Adipocyte (in vitro differentiated cells): ENCODE results near the gene DNAAF6.
"Not testable (repeated sequence)": the region's sequence is repeated elsewhere in the genome, so short reads cannot be mapped to it uniquely, and the experiment has no call there.

Source experiments
- DNase-seq: peaks from one replicate; pipeline ENCODE4 v3.0.0-alpha.2; 2015; ENCODE audit warnings: low read depth
- H3K27me3 ChIP-seq: replicated peaks from 2 replicates; pipeline ENCODE4 v1.7.0; 2013; ENCODE audit warnings: mild to moderate bottlenecking, low read length, moderate library complexity; ENCODE audit not compliant: control insufficient read depth, insufficient read depth
- H3K36me3 ChIP-seq: 2 replicates; pipeline ENCODE4 v1.7.0; 2013; ENCODE audit warnings: low read length, mild to moderate bottlenecking, moderate library complexity; ENCODE audit not compliant: control insufficient read depth, insufficient read depth, severe bottlenecking
- H3K4me1 ChIP-seq: 2 replicates; pipeline ENCODE4 v1.7.0; 2013; ENCODE audit warnings: mild to moderate bottlenecking, low read length, moderate library complexity; ENCODE audit not compliant: control insufficient read depth, insufficient read depth
- H3K4me3 ChIP-seq: 2 replicates; pipeline ENCODE4 v1.7.0; 2013; ENCODE audit warnings: mild to moderate bottlenecking, low read length, moderate library complexity
- H3K9ac ChIP-seq: 2 replicates; pipeline ENCODE4 v1.7.0; 2013; ENCODE audit warnings: mild to moderate bottlenecking, low read length, moderate library complexity
- H3K9me3 ChIP-seq: 2 replicates; pipeline ENCODE4 v1.7.0; 2013; ENCODE audit warnings: mild to moderate bottlenecking, low read length, moderate library complexity; ENCODE audit not compliant: control insufficient read depth

Gene DNAAF6

DNA sequence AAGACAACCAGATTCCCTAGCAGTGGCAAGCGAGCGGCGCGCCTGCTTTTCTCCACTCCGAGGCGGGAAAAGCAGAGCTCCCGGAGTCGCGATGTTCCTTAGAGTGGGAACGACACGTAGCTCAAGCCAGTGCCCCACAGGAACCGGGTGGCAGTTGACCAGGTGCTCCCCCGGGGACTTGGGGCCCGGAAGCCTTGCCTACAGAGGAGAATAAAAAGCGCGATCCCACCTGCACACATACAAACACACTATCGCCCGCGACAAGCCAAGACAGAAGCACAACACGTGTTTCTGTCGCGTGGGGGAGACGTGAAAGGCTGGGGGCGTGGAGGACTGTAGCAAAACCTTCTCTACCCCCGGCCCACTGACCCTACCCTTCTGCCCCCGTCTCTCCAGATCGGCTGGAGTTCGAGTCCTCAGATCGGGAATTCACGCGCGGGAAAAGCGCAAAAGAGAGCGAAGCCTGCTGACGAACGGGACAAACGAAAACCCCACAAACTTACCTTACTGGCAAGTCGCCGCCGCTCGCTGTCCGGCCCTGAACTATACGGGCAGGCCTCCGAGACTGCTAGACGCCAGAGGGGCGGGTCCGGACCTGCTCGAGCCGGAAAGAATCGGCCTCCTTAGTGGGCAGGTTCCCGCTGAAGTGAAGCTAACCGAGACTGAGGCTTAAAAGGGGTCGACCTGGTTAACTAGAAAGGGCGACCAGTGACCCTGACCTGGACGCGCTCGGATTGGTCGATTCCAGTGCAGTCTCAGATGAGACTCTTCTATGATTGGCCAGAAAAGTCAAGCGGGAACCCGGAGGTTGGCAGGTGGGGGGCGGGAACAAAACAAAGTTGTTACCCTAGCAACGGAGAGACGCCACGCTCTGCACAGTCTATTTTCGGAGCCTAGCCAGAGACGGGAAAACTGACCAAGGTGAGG, at the start of gene DNAAF6, which contains the start of gene NUP62CL:
TSS of gene DNAAF6 (plus strand) at position 842 of the 927 bp plus-strand sequence. CDS start 6,265 bp downstream, outside the sequence.
TSS of gene NUP62CL (minus strand) at position 664 of the 927 bp plus-strand sequence. CDS start 31,287 bp downstream, outside the sequence.
- Histone ChIP-seq H3K36me3 (no peaks in the 10 kb centered on the region), H3K9ac (no peak within 1 kb of the TSS), H3K9me3 (peaks cover 9% of the 10 kb centered on the region), H3K4me1 (no peaks in the 10 kb centered on the region), H3K4me3 (peak within 1 kb of the TSS; percentile 69), H3K27me3 (peaks cover 21% of the 10 kb centered on the region)
- peak; percentile 9 for DNase-seq

DNA sequence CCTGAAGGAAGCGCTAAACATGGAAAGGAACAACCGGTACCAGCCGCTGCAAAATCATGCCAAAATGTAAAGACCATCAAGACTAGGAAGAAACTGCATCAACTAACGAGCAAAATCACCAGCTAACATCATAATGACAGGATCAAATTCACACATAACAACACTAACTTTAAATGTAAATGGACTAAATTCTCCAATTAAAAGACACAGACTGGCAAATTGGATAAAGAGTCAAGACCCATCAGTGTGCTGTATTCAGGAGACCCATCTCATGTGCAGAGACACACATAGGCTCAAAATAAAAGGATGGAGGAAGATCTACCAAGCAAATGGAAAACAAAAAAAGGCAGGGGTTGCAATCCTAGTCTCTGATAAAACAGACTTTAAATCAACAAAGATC, 48.8 kb upstream of the DNAAF6 start:
- not testable (repeated sequence) for H3K9me3 ChIP-seq, H3K4me1 ChIP-seq, H3K36me3 ChIP-seq, H3K27me3 ChIP-seq, H3K9ac ChIP-seq, DNase-seq, H3K4me3 ChIP-seq

- H3K4me1 ChIP-seq = no peaks in the 10 kb centered on the region
- H3K9ac ChIP-seq = no peak overlapping the region
- no peak overlapping the region for H3K4me3 ChIP-seq
- no peak for DNase-seq
- H3K9me3 ChIP-seq = no peaks in the 10 kb centered on the region
- no peaks in the 10 kb centered on the region for H3K36me3 ChIP-seq
- H3K27me3 ChIP-seq = peaks cover 11% of the 10 kb centered on the region
Observed at GRCh38 chrX:107167163-107167921, 39.1 kb upstream of the DNAAF6 start.

GRCh38 chrX:107168257-107168656, 38.2 kb upstream of the DNAAF6 start:
- Histone ChIP-seq H3K4me3 (no peak overlapping the region), H3K9ac (no peak overlapping the region), H3K4me1 (no peaks in the 10 kb centered on the region), H3K27me3 (peaks cover 11% of the 10 kb centered on the region), H3K36me3 (no peaks in the 10 kb centered on the region), H3K9me3 (no peaks in the 10 kb centered on the region)
- DNase-seq = no peak

- no peaks in the 10 kb centered on the region for H3K4me1 ChIP-seq
- no peak overlapping the region for H3K9ac ChIP-seq
- H3K4me3 ChIP-seq = no peak overlapping the region
- H3K27me3 ChIP-seq = peaks cover 11% of the 10 kb centered on the region
- H3K36me3 ChIP-seq = no peaks in the 10 kb centered on the region
- no peak for DNase-seq
- H3K9me3 ChIP-seq = no peaks in the 10 kb centered on the region
Observed at GRCh38 chrX:107168712-107169111, 37.7 kb upstream of the DNAAF6 start.

DNA sequence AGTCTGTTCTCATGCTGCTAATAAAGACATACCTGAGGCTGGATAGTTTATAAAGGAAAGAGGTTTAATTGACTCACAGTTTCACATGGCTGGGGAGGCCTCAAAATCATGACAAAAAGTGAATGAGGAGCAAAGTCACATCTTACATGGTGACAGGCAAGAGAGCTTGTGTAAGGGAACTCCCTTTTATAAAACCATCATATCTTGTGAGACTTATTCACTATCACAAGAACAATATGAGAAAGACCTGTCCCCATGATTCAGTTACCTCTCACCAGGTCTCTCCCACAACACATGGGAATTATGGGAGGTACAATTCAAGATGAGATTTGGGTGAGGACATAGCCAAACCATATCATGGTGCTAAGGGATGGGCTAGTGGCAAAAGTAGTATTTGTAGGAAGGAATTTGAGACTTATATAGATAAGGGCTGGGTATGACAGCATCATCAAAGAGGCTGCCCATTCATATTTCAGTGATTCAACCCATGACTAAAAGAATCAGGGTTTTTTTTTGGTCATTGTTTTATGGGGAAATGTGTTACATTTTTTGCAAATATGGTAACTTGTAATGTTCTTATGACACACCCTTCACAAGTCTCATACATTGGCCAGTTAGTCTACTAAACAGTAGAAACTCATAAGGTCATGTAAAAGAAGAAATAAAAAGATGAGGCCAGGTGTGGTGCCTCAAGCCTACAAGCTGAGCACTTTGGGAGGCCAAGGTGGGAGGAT, 34.9 kb upstream of the DNAAF6 start:
- Histone ChIP-seq H3K4me3 (no peak overlapping the region), H3K9ac (no peak overlapping the region), H3K27me3 (peaks cover 23% of the 10 kb centered on the region), H3K9me3 (no peaks in the 10 kb centered on the region), H3K4me1 (no peaks in the 10 kb centered on the region), H3K36me3 (no peaks in the 10 kb centered on the region)
- DNase-seq = no peak

DNA sequence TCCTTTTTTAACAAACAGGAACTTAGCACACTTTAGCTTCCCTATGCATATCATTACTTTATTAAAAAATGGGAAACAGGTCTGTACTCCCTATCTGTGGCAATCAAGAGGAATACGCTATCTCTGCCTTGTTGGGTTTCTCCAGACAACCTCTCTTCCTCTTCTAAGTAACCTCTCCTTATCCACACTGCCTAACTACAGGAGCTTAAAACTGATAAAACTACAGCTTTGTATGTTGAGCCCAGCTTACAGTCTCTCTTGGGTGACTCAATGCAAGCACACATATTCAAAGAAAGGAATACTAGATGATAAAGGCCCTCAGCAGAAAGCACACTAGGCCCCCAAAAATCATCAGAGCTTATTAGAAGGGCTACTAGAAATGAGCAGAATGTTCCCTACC, 9.1 kb upstream of the DNAAF6 start:
- no peak for DNase-seq
- H3K9ac ChIP-seq = no peak overlapping the region
- peaks cover 15% of the 10 kb centered on the region for H3K27me3 ChIP-seq
- no peaks in the 10 kb centered on the region for H3K4me1 ChIP-seq
- H3K9me3 ChIP-seq = no peaks in the 10 kb centered on the region
- H3K36me3 ChIP-seq = no peaks in the 10 kb centered on the region
- no peak overlapping the region for H3K4me3 ChIP-seq

- H3K4me3 ChIP-seq, H3K9ac ChIP-seq, H3K36me3 ChIP-seq, H3K4me1 ChIP-seq, H3K9me3 ChIP-seq, DNase-seq: not testable (repeated sequence)
- H3K27me3 ChIP-seq = peaks cover 13% of the 10 kb centered on the region
Observed at GRCh38 chrX:107198074-107198473, 8.3 kb upstream of the DNAAF6 start.

GRCh38 chrX:107199491-107199890, 6.9 kb upstream of the DNAAF6 start:
- Histone ChIP-seq H3K27me3 (peaks cover 8% of the 10 kb centered on the region), H3K9ac (no peak overlapping the region), H3K4me1 (no peaks in the 10 kb centered on the region), H3K36me3 (no peaks in the 10 kb centered on the region), H3K9me3 (no peaks in the 10 kb centered on the region), H3K4me3 (no peak overlapping the region)
- no peak for DNase-seq

- Histone ChIP-seq H3K9me3 (peaks cover 9% of the 10 kb centered on the region), H3K4me1 (no peaks in the 10 kb centered on the region), H3K27me3 (peaks cover 21% of the 10 kb centered on the region), H3K4me3 (no peak overlapping the region), H3K36me3 (no peaks in the 10 kb centered on the region), H3K9ac (no peak overlapping the region)
- DNase-seq = no peak
Observed at GRCh38 chrX:107204068-107204605, 2.3 kb upstream of the DNAAF6 start.
